DOHH2 (cell line): Measurements from ENCODE around the gene IRX2.

Experiments
- EZH2phosphoT487 ChIP-seq: fragments of 200-600 bp; sonication (generic); IDR thresholded peaks from 2 replicates; pipeline ENCODE4 v1.6.1; 2017; ENCODE audit warnings: borderline replicate concordance, mild to moderate bottlenecking, antibody characterized with exemption, low read length, moderate library complexity, mixed read lengths
- TF ChIP-seq, protein P1 (sequence below): fragments of 200-600 bp; sonication (generic); IDR thresholded peaks from one replicate; pipeline ENCODE4 v1.5.1; 2014; ENCODE audit warnings: antibody characterized with exemption, mild to moderate bottlenecking, low read depth, low read length; ENCODE audit not compliant: poor library complexity, severe bottlenecking

GRCh38 chr5:2724031-2724581 lies 27.4 kb downstream of the IRX2 start:
- TF ChIP-seq, protein P1, sequence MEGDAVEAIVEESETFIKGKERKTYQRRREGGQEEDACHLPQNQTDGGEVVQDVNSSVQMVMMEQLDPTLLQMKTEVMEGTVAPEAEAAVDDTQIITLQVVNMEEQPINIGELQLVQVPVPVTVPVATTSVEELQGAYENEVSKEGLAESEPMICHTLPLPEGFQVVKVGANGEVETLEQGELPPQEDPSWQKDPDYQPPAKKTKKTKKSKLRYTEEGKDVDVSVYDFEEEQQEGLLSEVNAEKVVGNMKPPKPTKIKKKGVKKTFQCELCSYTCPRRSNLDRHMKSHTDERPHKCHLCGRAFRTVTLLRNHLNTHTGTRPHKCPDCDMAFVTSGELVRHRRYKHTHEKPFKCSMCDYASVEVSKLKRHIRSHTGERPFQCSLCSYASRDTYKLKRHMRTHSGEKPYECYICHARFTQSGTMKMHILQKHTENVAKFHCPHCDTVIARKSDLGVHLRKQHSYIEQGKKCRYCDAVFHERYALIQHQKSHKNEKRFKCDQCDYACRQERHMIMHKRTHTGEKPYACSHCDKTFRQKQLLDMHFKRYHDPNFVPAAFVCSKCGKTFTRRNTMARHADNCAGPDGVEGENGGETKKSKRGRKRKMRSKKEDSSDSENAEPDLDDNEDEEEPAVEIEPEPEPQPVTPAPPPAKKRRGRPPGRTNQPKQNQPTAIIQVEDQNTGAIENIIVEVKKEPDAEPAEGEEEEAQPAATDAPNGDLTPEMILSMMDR, result no peak
- no peak for TF ChIP-seq EZH2phosphoT487
